A549 (cell line): Measurements from ENCODE around the gene MCTP1. TPM values are rescaled to one million over a fixed set of nuclear protein-coding genes. Genes with fewer than 3 reads are reported as not detected.

ENCODE experiments used
- ATAC-seq, 2 experiments: fragments of 200-7000 bp in 1 of 2; fragments of >200 bp in 1 of 2; cut with Nextera tagmentation in 1 of 2; cut with Tn5 transposase in 1 of 2; 3 replicates each; pipeline versions ENCODE4 v1.8.0 to v1.9.1; 2018 to 2020; ENCODE audit warnings: mild to moderate bottlenecking in 1 of 2, moderate library complexity in 1 of 2
- CTCF ChIA-PET: fragments of 300-600 bp; sonication (Branson Sonifier 250); formaldehyde crosslinking; extraction: SDS; loops from one replicate; lab custom pipeline; 2021; ENCODE audit warnings: antibody characterized with exemption, inconsistent platforms; lab: Yijun Ruan, JAX
- POLR2A ChIA-PET: fragments of 350-600 bp; formaldehyde crosslinking; extraction: SDS; loops from one replicate; lab custom pipeline; 2021; ENCODE audit warnings: antibody characterized with exemption, inconsistent platforms; lab: Yijun Ruan, JAX
- DNase-seq, 2 experiments: peaks; one replicate each; pipeline versions ENCODE4 v3.0.0 to v3.0.0-alpha.2; 2011 to 2016; ENCODE audit warnings: low read depth in 1 of 2, low spot score in 1 of 2
- FAIRE-seq: peaks from 2 replicates; lab custom pipeline; 2011; peaks lifted over from hg19 to GRCh38; lab: Jason Lieb, UNC
- H3K27ac ChIP-seq, 2 experiments: fragments of >200 bp; sonication (Bioruptor Twin); formaldehyde crosslinking; 3 replicates each; pipeline ENCODE4 v1.5.1; 2016 to 2017
- H3K4me1 ChIP-seq: fragments of >200 bp; sonication (Bioruptor Twin); formaldehyde crosslinking; 3 replicates; pipeline ENCODE4 v1.6.1; 2016
- H3K4me2 ChIP-seq: fragments of >200 bp; sonication (Bioruptor Twin); formaldehyde crosslinking; 3 replicates; pipeline ENCODE4 v1.6.1; 2016
- H3K4me3 ChIP-seq: fragments of >200 bp; sonication (Bioruptor Twin); formaldehyde crosslinking; 3 replicates; pipeline ENCODE4 v1.5.1; 2016
- H3K9me3 ChIP-seq: fragments of >200 bp; sonication (Bioruptor Twin); formaldehyde crosslinking; 3 replicates; pipeline ENCODE4 v1.6.1; 2016
- CBX8 ChIP-seq: fragments of 200-600 bp; sonication (generic); IDR thresholded peaks from 2 replicates; pipeline ENCODE4 v1.6.1; 2016
- CEBPB ChIP-seq, 2 experiments: fragments of >200 bp in 1 of 2; sonication (Bioruptor Twin) in 1 of 2; formaldehyde crosslinking in 1 of 2; IDR thresholded peaks; 2 replicates each; pipeline ENCODE4 v1.6.1; 2012 to 2016
- CHD2 ChIP-seq: fragments of 150-350 bp; IDR thresholded peaks from 2 replicates; pipeline ENCODE4 v1.6.1; 2014; ENCODE audit warnings: low read length; ENCODE audit not compliant: partially characterized antibody
- CHD4 ChIP-seq: fragments of 200-600 bp; sonication (generic); IDR thresholded peaks from 2 replicates; pipeline ENCODE4 v1.6.1; 2016; ENCODE audit warnings: antibody characterized with exemption, mild to moderate bottlenecking, borderline replicate concordance
- ESRRA ChIP-seq: fragments of 150-350 bp; IDR thresholded peaks from 2 replicates; pipeline ENCODE4 v1.6.1; 2014; ENCODE audit warnings: mild to moderate bottlenecking, low read length, borderline replicate concordance
- FOSB ChIP-seq: fragments of 250-450 bp; sonication (Bioruptor Pico); IDR thresholded peaks from 2 replicates; pipeline ENCODE4 v1.5.0; 2020; ENCODE audit warnings: mild to moderate bottlenecking, moderate library complexity
- FOSL2 ChIP-seq, 2 experiments: fragments of 450-650 bp in 1 of 2; fragments of >200 bp in 1 of 2; sonication (Bioruptor Twin) in 1 of 2; formaldehyde crosslinking; IDR thresholded peaks; 2 replicates each; pipeline versions ENCODE4 v1.5.0 to v1.6.1; 2016 to 2020; ENCODE audit warnings: mild to moderate bottlenecking in 1 of 2, moderate library complexity in 1 of 2
- GATA3 ChIP-seq: IDR thresholded peaks from 2 replicates; pipeline ENCODE4 v1.6.1; 2012; ENCODE audit warnings: borderline replicate concordance
- HDAC2 ChIP-seq: fragments of 200-600 bp; sonication (generic); IDR thresholded peaks from 2 replicates; pipeline ENCODE4 v1.6.1; 2016
- HOXA7 ChIP-seq: fragments of 250-450 bp; sonication (Bioruptor Pico); IDR thresholded peaks from 2 replicates; pipeline ENCODE4 v1.5.0; 2020; ENCODE audit warnings: mild to moderate bottlenecking, moderate library complexity
- HOXB5 ChIP-seq: fragments of 250-450 bp; sonication (Bioruptor Pico); IDR thresholded peaks from 2 replicates; pipeline ENCODE4 v1.5.0; 2020; ENCODE audit warnings: mild to moderate bottlenecking, moderate library complexity
- KDM1A ChIP-seq: fragments of 200-600 bp; sonication (generic); IDR thresholded peaks from 2 replicates; pipeline ENCODE4 v1.6.1; 2016; ENCODE audit warnings: low read depth, mild to moderate bottlenecking
- MAZ ChIP-seq: fragments of 150-350 bp; IDR thresholded peaks from 2 replicates; pipeline ENCODE4 v1.6.1; 2014; ENCODE audit warnings: antibody characterized with exemption, low read depth, low read length, borderline replicate concordance
- MYC ChIP-seq: IDR thresholded peaks from 2 replicates; pipeline ENCODE4 v1.6.1; 2012; ENCODE audit warnings: mild to moderate bottlenecking, inconsistent platforms, low read length, improper control_type of control experiment, borderline replicate concordance
- POLR2A ChIP-seq: IDR thresholded peaks from 2 replicates; pipeline ENCODE4 v1.6.1; 2012; ENCODE audit warnings: mild to moderate bottlenecking, low read length
- RAD21 ChIP-seq, 2 experiments: fragments of >200 bp in 1 of 2; sonication (Bioruptor Twin) in 1 of 2; formaldehyde crosslinking in 1 of 2; IDR thresholded peaks in 1 of 2; conservative IDR thresholded peaks in 1 of 2; 2 replicates in 1 of 2; 3 replicates in 1 of 2; pipeline ENCODE4 v1.6.1; 2012 to 2018; ENCODE audit warnings: inconsistent platforms in 1 of 2
- RARB ChIP-seq: fragments of 250-450 bp; sonication (Bioruptor Pico); IDR thresholded peaks from 2 replicates; pipeline ENCODE4 v1.8.0; 2021; ENCODE audit warnings: mild to moderate bottlenecking, moderate library complexity
- RCOR1 ChIP-seq: fragments of 150-350 bp; IDR thresholded peaks from 2 replicates; pipeline ENCODE4 v1.6.1; 2014; ENCODE audit warnings: antibody characterized with exemption, low read length, low read depth
- RFX5 ChIP-seq: fragments of 450-650 bp; IDR thresholded peaks from 2 replicates; pipeline ENCODE4 v1.7.1; 2014; ENCODE audit warnings: antibody characterized with exemption, mild to moderate bottlenecking, moderate library complexity
- SMC3 ChIP-seq: fragments of >200 bp; sonication (Bioruptor Twin); formaldehyde crosslinking; IDR thresholded peaks from 3 replicates; pipeline ENCODE4 v1.6.1; 2018; ENCODE audit warnings: inconsistent platforms
- SREBF2 ChIP-seq: fragments of 450-650 bp; IDR thresholded peaks from 2 replicates; pipeline ENCODE4 v1.6.1; 2014; ENCODE audit warnings: mild to moderate bottlenecking, moderate library complexity
- ZC3H11A ChIP-seq: fragments of 450-650 bp; IDR thresholded peaks from 2 replicates; pipeline ENCODE4 v1.6.1; 2014; ENCODE audit warnings: antibody characterized with exemption, mild to moderate bottlenecking
- ZFP36 ChIP-seq: fragments of 450-650 bp; IDR thresholded peaks from 2 replicates; pipeline ENCODE4 v1.6.1; 2014; ENCODE audit warnings: borderline replicate concordance; ENCODE audit not compliant: partially characterized antibody
- WGBS: methylation state at CpG from one replicate; pipeline ENCODE4 v1.1.6; 2017; ENCODE audit errors: missing lambda C conversion rate; 5-methylcytosine and 5-hydroxymethylcytosine counted together
- polyA plus RNA-seq, 4 experiments: library from polyadenylated mRNA; depleted of rRNA in 3 of 4; stranded (reverse); fragments of >200 nt; fragmentation: RNase III in 1 of 4; extraction: RNeasy Plus Mini Kit Qiagen cat#74134 plus additional on column Dnase treatment in 1 of 4; gene quantifications; 2 replicates in 3 of 4; 3 replicates in 1 of 4; pipeline ENCODE4 v1.2.3, GENCODE V29; 2011 to 2017
- TF ChIP-seq, protein P1 (sequence below): IDR thresholded peaks from 2 replicates; pipeline ENCODE4 v1.6.1; 2012
- TF ChIP-seq, protein P2 (sequence below): IDR thresholded peaks from 2 replicates; pipeline ENCODE4 v1.6.1; 2012
- TF ChIP-seq, protein P3 (sequence below): fragments of 450-650 bp; IDR thresholded peaks from 2 replicates; pipeline ENCODE4 v1.6.1; 2014; ENCODE audit warnings: antibody characterized with exemption
- TF ChIP-seq, protein P4 (sequence below): fragments of >200 bp; sonication (Bioruptor Twin); formaldehyde crosslinking; IDR thresholded peaks from 3 replicates; pipeline ENCODE4 v1.6.1; 2016

Gene MCTP1
- polyA plus RNA-seq, 2 of the 4 experiments (the other 2 are of a cell fraction): 5.4 to 6.9 TPM

DNA sequence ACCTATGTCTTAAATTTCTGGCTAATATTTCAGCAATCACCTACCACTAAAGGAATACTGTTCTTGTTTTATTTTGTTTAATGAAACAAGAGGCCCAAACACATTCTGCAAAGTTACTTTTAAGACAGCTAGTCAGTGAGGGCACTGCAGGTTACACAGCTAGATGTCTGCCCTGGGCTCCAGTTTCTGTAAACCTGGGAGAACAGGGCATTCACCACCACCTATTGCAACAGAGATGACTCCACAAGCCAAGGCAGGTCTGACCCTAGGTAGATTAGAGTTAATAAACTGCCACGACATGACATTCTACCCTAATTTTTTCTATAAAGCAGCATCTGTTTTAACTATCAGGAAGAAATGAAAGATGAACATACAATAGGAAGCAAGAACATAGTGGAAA lies 575.6 kb downstream of the MCTP1 start:
- DNase-seq (no peak), ATAC-seq (no peak), FAIRE-seq (no peak)
- no peak overlapping the region for H3K4me2 ChIP-seq
- ChIA-PET CTCF (interaction anchor here (1.0 kb wide), 1 partner anchor 29 kb away, joined by 4 read pairs; no protein-coding TSS in a partner anchor), POLR2A (no interaction called here)
- H3K4me3 ChIP-seq: no peak overlapping the region
- TF ChIP-seq KDM1A (no peak), ZC3H11A (no peak), RARB (CRISPR knock-in tag) (no peak), SREBF2 (no peak), CBX8 (no peak), POLR2A (no peak), HOXB5 (no peak), MAZ (no peak), GATA3 (no peak), FOSB (no peak), RCOR1 (no peak)
- TF ChIP-seq, protein P1, sequence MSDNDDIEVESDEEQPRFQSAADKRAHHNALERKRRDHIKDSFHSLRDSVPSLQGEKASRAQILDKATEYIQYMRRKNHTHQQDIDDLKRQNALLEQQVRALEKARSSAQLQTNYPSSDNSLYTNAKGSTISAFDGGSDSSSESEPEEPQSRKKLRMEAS: no peak
- TF ChIP-seq, protein P2, sequence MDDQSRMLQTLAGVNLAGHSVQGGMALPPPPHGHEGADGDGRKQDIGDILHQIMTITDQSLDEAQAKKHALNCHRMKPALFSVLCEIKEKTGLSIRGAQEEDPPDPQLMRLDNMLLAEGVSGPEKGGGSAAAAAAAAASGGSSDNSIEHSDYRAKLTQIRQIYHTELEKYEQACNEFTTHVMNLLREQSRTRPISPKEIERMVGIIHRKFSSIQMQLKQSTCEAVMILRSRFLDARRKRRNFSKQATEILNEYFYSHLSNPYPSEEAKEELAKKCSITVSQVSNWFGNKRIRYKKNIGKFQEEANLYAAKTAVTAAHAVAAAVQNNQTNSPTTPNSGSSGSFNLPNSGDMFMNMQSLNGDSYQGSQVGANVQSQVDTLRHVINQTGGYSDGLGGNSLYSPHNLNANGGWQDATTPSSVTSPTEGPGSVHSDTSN: no peak
- TF ChIP-seq, protein P3, sequence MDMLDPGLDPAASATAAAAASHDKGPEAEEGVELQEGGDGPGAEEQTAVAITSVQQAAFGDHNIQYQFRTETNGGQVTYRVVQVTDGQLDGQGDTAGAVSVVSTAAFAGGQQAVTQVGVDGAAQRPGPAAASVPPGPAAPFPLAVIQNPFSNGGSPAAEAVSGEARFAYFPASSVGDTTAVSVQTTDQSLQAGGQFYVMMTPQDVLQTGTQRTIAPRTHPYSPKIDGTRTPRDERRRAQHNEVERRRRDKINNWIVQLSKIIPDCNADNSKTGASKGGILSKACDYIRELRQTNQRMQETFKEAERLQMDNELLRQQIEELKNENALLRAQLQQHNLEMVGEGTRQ: no peak
- H3K27ac ChIP-seq: no peak overlapping the region
- WGBS: 89% methylated on average over 1 of the region's 1 CpG
- no peaks in the 10 kb centered on the region for H3K9me3 ChIP-seq
- peaks cover 12% of the 10 kb centered on the region; the same call in 1 of the 3 replicates for H3K4me1 ChIP-seq

DNA sequence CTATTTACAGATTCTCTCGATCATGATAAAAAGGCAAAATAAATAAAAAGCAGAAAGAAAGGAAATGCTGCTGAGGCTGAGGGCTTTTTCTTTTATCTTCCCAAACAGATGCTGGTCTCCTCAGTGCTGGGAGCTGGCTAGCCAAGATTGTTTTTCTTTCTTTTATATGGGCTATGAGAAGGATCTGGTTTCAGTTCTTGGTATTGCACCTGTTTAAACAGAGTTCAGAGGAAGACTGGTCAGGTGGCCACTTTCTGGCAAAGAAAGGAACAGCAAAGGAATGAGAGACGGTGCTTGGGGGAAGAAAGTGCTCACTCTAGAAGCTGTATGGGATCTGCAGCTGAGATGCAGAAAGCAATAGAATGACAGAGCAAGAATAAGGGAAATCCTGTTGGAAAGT lies 577.5 kb downstream of the MCTP1 start:
- DNase-seq: no peak
- H3K9me3 ChIP-seq: no peaks in the 10 kb centered on the region
- FAIRE-seq: no peak
- H3K4me2 ChIP-seq: no peak overlapping the region
- WGBS: 65% methylated on average over 2 of the region's 2 CpGs
- ChIA-PET POLR2A (no interaction called here), CTCF (interaction anchor here (1.9 kb wide), 1 partner anchor 31 kb away, joined by 4 read pairs; no protein-coding TSS in a partner anchor)
- H3K27ac ChIP-seq: no peak overlapping the region
- TF ChIP-seq HOXA7 (CRISPR knock-in tag) (no peak), RFX5 (no peak), FOSL2 (IDR thresholded peaks at IDR 0.05) (no peak), FOSL2 (CRISPR knock-in tag; IDR thresholded peaks at IDR 0.05) (no peak), SMC3 (no peak), RAD21 (conservative IDR thresholded peaks at IDR 0.05 in 1 of 2, IDR thresholded peaks at IDR 0.05 in 1 of 2) (no peak), ZFP36 (no peak), CHD2 (no peak), HDAC2 (no peak), ESRRA (no peak), MYC (no peak), CHD4 (no peak), HOXB5 (no peak), CEBPB (IDR thresholded peaks at IDR 0.05) (no peak)
- TF ChIP-seq, protein P4, sequence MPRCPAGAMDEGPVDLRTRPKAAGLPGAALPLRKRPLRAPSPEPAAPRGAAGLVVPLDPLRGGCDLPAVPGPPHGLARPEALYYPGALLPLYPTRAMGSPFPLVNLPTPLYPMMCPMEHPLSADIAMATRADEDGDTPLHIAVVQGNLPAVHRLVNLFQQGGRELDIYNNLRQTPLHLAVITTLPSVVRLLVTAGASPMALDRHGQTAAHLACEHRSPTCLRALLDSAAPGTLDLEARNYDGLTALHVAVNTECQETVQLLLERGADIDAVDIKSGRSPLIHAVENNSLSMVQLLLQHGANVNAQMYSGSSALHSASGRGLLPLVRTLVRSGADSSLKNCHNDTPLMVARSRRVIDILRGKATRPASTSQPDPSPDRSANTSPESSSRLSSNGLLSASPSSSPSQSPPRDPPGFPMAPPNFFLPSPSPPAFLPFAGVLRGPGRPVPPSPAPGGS: no peak
- TF ChIP-seq, protein P2: no peak
- no peak overlapping the region for H3K4me3 ChIP-seq
- ATAC-seq: no peak
- H3K4me1 ChIP-seq: peaks cover 12% of the 10 kb centered on the region; the same call in 1 of the 3 replicates
